Esophagus squamous epithelium (tissue), 5 donors: ENCODE results near the gene MMP7. TPM values are rescaled to one million over a fixed set of nuclear protein-coding genes. Genes with fewer than 3 reads are reported as not detected.

Source experiments
- DNase-seq: peaks from one replicate; lab custom pipeline; 2025; lab: John Stamatoyannopoulos, UW
- H3K27ac ChIP-seq, 4 donors: fragments of 200-600 bp; sonication (generic); one replicate each; pipeline ENCODE4 v1.5.1; 2016 to 2019; ENCODE audit warnings: mild to moderate bottlenecking in 1 of 4
- H3K27me3 ChIP-seq, 4 donors: fragments of 200-600 bp; sonication (generic); 1 replicate in 3 of 4; 2 replicates in 1 of 4; pipeline versions ENCODE4 v1.5.1 to v1.6.0; 2017 to 2021; ENCODE audit warnings: antibody characterized with exemption in 1 of 4
- H3K36me3 ChIP-seq, 3 donors: fragments of 200-600 bp; sonication (generic); one replicate each; pipeline ENCODE4 v1.5.1; 2016 to 2019
- H3K4me1 ChIP-seq, 3 donors: fragments of 200-600 bp; sonication (generic); one replicate each; pipeline ENCODE4 v1.5.1; 2017 to 2019
- H3K4me3 ChIP-seq, 4 donors: fragments of 200-600 bp; sonication (generic); 1 replicate in 3 of 4; 2 replicates in 1 of 4; pipeline ENCODE4 v1.5.1; 2016 to 2019; ENCODE audit warnings: mild to moderate bottlenecking in 2 of 4, moderate library complexity in 1 of 4
- H3K9me3 ChIP-seq, 3 donors: fragments of 200-600 bp; sonication (generic); one replicate each; pipeline ENCODE4 v1.5.1; 2016 to 2019
- POLR2A ChIP-seq, 4 donors: fragments of 450-650 bp; IDR thresholded peaks; one replicate each; pipeline ENCODE4 v1.6.1; 2017; ENCODE audit warnings: antibody characterized with exemption in 4 of 4, mild to moderate bottlenecking in 4 of 4, moderate library complexity in 3 of 4
- WGBS, 2 donors: methylation state at CpG; one replicate each; pipeline ENCODE4 v1.1.5; 2018; 5-methylcytosine and 5-hydroxymethylcytosine counted together
- intact Hi-C: fragments of 100-400 bp; cut with DNase I; formaldehyde crosslinking; loops from one replicate; pipeline ENCODE4 v1.15.0; 2022
- total RNA-seq, 4 donors: library from RNA; depleted of rRNA; stranded (reverse); fragments of >200 nt; gene quantifications; one replicate each; pipeline ENCODE4 v1.1.0, GENCODE V29; 2016
- TF ChIP-seq, protein P1 (sequence below), 6 experiments: fragments of 450-650 bp in 4 of 6; fragments of 200-600 bp in 2 of 6; sonication (generic) in 2 of 6; IDR thresholded peaks; one replicate each; pipeline ENCODE4 v1.5.1; 2016 to 2019; ENCODE audit warnings: antibody characterized with exemption in 6 of 6, mild to moderate bottlenecking in 4 of 6, moderate library complexity in 4 of 6
- donor health status: DM: yes; HTN: yes; CAD: no.

The MMP7 gene
- total RNA-seq, 4 donors from 2014 or later = 35.8 TPM; not detected in 3

- H3K36me3 ChIP-seq = no peaks in the 10 kb centered on the region
- H3K27ac ChIP-seq = no peak overlapping the region
- WGBS, 2 donors = 10 to 52% methylated on average over 2 of the region's 2 CpGs
- H3K4me1 ChIP-seq = no peaks in the 10 kb centered on the region
- no peak for DNase-seq
- H3K4me3 ChIP-seq = no peak overlapping the region
- intact Hi-C loops = no loop called here
- TF ChIP-seq, protein P1, sequence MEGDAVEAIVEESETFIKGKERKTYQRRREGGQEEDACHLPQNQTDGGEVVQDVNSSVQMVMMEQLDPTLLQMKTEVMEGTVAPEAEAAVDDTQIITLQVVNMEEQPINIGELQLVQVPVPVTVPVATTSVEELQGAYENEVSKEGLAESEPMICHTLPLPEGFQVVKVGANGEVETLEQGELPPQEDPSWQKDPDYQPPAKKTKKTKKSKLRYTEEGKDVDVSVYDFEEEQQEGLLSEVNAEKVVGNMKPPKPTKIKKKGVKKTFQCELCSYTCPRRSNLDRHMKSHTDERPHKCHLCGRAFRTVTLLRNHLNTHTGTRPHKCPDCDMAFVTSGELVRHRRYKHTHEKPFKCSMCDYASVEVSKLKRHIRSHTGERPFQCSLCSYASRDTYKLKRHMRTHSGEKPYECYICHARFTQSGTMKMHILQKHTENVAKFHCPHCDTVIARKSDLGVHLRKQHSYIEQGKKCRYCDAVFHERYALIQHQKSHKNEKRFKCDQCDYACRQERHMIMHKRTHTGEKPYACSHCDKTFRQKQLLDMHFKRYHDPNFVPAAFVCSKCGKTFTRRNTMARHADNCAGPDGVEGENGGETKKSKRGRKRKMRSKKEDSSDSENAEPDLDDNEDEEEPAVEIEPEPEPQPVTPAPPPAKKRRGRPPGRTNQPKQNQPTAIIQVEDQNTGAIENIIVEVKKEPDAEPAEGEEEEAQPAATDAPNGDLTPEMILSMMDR (IDR thresholded peaks at IDR 0.05) = no peak
- no peak for TF ChIP-seq POLR2A (IDR thresholded peaks at IDR 0.05)
- H3K27me3 ChIP-seq = no peaks in the 10 kb centered on the region
- H3K9me3 ChIP-seq = no peaks in the 10 kb centered on the region
Measured at GRCh38 chr11:102573851-102574250, 43.3 kb upstream of the MMP7 start.

GRCh38 chr11:102572554-102573220 is 42.1 kb upstream of the MMP7 start:
- intact Hi-C loops = no loop called here
- Histone ChIP-seq H3K27ac (no peak overlapping the region), H3K36me3 (no peaks in the 10 kb centered on the region), H3K4me3 (no peak overlapping the region), H3K9me3 (no peaks in the 10 kb centered on the region), H3K27me3 (no peaks in the 10 kb centered on the region), H3K4me1 (no peaks in the 10 kb centered on the region)
- DNase-seq = no peak
- TF ChIP-seq, protein P1 (IDR thresholded peaks at IDR 0.05) = no peak
- no peak for TF ChIP-seq POLR2A (IDR thresholded peaks at IDR 0.05)
- 61 to 73% methylated on average over 1 to 2 of the region's 2 CpGs for WGBS, 2 donors

- Histone ChIP-seq H3K36me3 (no peaks in the 10 kb centered on the region), H3K4me1 (peaks cover 0 to 6% (median 0%) of the 10 kb centered on the region in 3 donors), H3K27ac (no peak overlapping the region), H3K9me3 (no peaks in the 10 kb centered on the region), H3K4me3 (no peak overlapping the region), H3K27me3 (no peaks in the 10 kb centered on the region)
- intact Hi-C loops = no loop called here
- WGBS, 2 donors = 50 to 76% methylated on average over 2 to 3 of the region's 3 CpGs
- DNase-seq = no peak
- TF ChIP-seq, protein P1 (IDR thresholded peaks at IDR 0.05) = no peak
- TF ChIP-seq POLR2A (IDR thresholded peaks at IDR 0.05) = no peak
Measured at GRCh38 chr11:102568851-102569250, 38.3 kb upstream of the MMP7 start.

DNA sequence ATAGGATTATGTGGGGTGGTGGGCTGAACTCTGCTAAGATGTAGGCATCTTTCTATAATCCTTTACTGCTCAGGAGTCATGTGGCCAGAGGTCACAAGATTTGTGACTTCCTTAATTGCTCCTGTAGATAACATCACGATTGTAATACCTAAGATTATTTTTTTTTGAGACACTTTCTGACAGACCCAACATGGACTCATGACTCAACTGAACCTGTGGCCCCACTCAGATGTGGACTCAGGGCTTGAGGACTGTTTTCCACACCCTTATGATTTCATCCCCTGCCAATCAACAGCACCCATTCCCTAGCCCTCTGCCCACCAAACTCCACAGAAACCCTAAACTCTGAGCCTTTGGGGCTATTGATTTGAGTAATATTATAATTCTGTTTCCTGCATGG is 35.6 kb upstream of the MMP7 start:
- DNase-seq = no peak
- Histone ChIP-seq H3K36me3 (no peaks in the 10 kb centered on the region), H3K9me3 (no peaks in the 10 kb centered on the region), H3K27ac (no peak overlapping the region), H3K4me1 (peaks cover 0 to 21% (median 0%) of the 10 kb centered on the region in 3 donors), H3K4me3 (no peak overlapping the region), H3K27me3 (no peaks in the 10 kb centered on the region)
- WGBS, 2 donors = 80 to 84% methylated on average over 1 of the region's 1 CpG
- TF ChIP-seq, protein P1 (IDR thresholded peaks at IDR 0.05) = no peak
- no peak for TF ChIP-seq POLR2A (IDR thresholded peaks at IDR 0.05)
- intact Hi-C loops = no loop called here

DNA sequence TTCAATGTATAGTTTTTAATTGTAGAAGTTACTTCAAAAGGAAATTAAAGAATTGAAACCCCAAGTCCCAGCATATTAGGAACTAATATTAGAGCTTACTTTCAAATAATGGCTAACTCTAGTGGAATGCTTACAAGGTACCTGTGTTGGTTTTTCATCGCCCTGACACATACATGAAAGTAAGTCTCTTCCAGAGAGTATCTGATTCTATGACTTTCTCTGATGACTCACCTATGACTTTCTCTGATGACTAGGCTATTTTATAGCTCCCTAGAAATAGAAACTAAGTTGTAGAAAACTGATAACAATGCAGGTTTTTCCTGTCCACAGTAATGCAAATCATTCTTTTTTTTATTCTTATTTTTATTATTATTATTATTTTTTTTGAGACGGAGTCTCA is 33.6 kb upstream of the MMP7 start:
- Histone ChIP-seq H3K27ac (peak overlapping the region; percentile 17 to 62 (median 50)), H3K27me3 (no peaks in the 10 kb centered on the region), H3K36me3 (no peaks in the 10 kb centered on the region), H3K4me3 (no peak overlapping the region), H3K4me1 (peaks cover 3 to 40% (median 5%) of the 10 kb centered on the region in 3 donors), H3K9me3 (no peaks in the 10 kb centered on the region)
- no peak for DNase-seq
- WGBS, 2 donors = 18 to 43% methylated on average over 2 of the region's 2 CpGs
- no peak for TF ChIP-seq POLR2A (IDR thresholded peaks at IDR 0.05)
- intact Hi-C loops = no loop called here
